ENCODE measurements around the gene PARD3. TPM values are rescaled to one million over a fixed set of nuclear protein-coding genes. Genes with fewer than 3 reads are reported as not detected.
"Not testable (repeated sequence)": the region's sequence is repeated elsewhere in the genome, so short reads cannot be mapped to it uniquely, and the experiment has no call there.

Gene PARD3
- polyA plus RNA-seq, 1 donor from 2014 or later, result 12.4 TPM

GRCh38 chr10:34352599-34353204 lies 462.4 kb downstream of the PARD3 start:
- H3K27ac ChIP-seq (ENCODE audit: low read length); H3K9me2 ChIP-seq (ENCODE audit: insufficient read depth, low read length); H3F3A ChIP-seq (ENCODE audit: insufficient read depth, low read length, poor library complexity, severe bottlenecking); H3K36me3 ChIP-seq (ENCODE audit: insufficient read depth, low read length); H3K4me3 ChIP-seq (ENCODE audit: low read length); H3K27me3 ChIP-seq (ENCODE audit: insufficient read depth, low read depth, low read length); H3K79me2 ChIP-seq (replicated peaks; ENCODE audit: insufficient read depth, low read length); H4K20me1 ChIP-seq (ENCODE audit: insufficient read depth); H3K4me2 ChIP-seq (ENCODE audit: low read length); H2AFZ ChIP-seq (ENCODE audit: low read depth, low read length); H3K9me3 ChIP-seq (ENCODE audit: low read length); H3K9ac ChIP-seq (ENCODE audit: low read length): not testable (repeated sequence)

DNA sequence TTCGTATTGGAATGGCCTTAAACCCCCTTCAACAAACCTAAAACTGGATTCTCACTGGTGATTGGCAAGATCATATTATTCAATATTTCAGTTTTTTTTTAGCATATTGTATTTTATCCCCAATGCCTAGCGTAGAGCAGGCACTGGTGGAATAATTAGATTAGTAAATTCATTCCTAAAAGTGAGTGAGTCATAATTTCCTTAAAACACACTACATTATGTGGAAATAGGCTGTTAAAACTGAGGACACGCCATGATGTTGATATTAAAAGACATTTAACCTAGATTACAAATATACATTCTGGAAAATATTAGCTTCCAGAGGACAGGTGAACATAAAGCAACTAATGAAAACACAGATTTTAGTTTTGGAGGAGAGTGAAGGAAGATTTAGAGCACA lies 463.9 kb downstream of the PARD3 start:
- H3K27me3 ChIP-seq (ENCODE audit: insufficient read depth, low read depth, low read length), result no peaks in the 10 kb centered on the region
- H3K4me3 ChIP-seq (ENCODE audit: low read length), result no peak overlapping the region
- TF ChIP-seq EP300 (conservative IDR thresholded peaks at IDR 0.05; ENCODE audit: poor library complexity, severe bottlenecking), result no peak
- TF ChIP-seq, protein P1, sequence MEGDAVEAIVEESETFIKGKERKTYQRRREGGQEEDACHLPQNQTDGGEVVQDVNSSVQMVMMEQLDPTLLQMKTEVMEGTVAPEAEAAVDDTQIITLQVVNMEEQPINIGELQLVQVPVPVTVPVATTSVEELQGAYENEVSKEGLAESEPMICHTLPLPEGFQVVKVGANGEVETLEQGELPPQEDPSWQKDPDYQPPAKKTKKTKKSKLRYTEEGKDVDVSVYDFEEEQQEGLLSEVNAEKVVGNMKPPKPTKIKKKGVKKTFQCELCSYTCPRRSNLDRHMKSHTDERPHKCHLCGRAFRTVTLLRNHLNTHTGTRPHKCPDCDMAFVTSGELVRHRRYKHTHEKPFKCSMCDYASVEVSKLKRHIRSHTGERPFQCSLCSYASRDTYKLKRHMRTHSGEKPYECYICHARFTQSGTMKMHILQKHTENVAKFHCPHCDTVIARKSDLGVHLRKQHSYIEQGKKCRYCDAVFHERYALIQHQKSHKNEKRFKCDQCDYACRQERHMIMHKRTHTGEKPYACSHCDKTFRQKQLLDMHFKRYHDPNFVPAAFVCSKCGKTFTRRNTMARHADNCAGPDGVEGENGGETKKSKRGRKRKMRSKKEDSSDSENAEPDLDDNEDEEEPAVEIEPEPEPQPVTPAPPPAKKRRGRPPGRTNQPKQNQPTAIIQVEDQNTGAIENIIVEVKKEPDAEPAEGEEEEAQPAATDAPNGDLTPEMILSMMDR (IDR thresholded peaks at IDR 0.05; ENCODE audit: poor library complexity, severe bottlenecking), result no peak
- no peak for TF ChIP-seq MXI1 (conservative IDR thresholded peaks at IDR 0.05; ENCODE audit: poor library complexity, severe bottlenecking)
- no peak for TF ChIP-seq EZH2 (IDR thresholded peaks at IDR 0.05; ENCODE audit: borderline replicate concordance, insufficient read depth, low read length, poor library complexity, severe bottlenecking)
- TF ChIP-seq RAD21 (conservative IDR thresholded peaks at IDR 0.05), result no peak
- no peak for TF ChIP-seq POLR2AphosphoS5 (IDR thresholded peaks at IDR 0.05)
- no peaks in the 10 kb centered on the region for H3K9me3 ChIP-seq (ENCODE audit: low read length)
- H3K4me2 ChIP-seq (ENCODE audit: low read length), result no peak overlapping the region
- no peaks in the 10 kb centered on the region for H3K9me2 ChIP-seq (ENCODE audit: insufficient read depth, low read length)
- no peaks in the 10 kb centered on the region for H3F3A ChIP-seq (ENCODE audit: insufficient read depth, low read length, poor library complexity, severe bottlenecking)
- H3K9ac ChIP-seq (ENCODE audit: low read length), result no peak overlapping the region
- H3K36me3 ChIP-seq (ENCODE audit: insufficient read depth, low read length), result no peaks in the 10 kb centered on the region
- H3K79me2 ChIP-seq (replicated peaks; ENCODE audit: insufficient read depth, low read length), result no peaks in the 10 kb centered on the region
- H2AFZ ChIP-seq (ENCODE audit: low read depth, low read length), result no peak overlapping the region
- H4K20me1 ChIP-seq (ENCODE audit: insufficient read depth), result no peaks in the 10 kb centered on the region
- H3K27ac ChIP-seq (ENCODE audit: low read length), result no peak overlapping the region

- Histone ChIP-seq H3K9ac (ENCODE audit: low read length) (no peak overlapping the region), H3K9me3 (ENCODE audit: low read length) (no peaks in the 10 kb centered on the region), H3K36me3 (ENCODE audit: insufficient read depth, low read length) (no peaks in the 10 kb centered on the region), H3K4me2 (ENCODE audit: low read length) (no peak overlapping the region), H3K27ac (ENCODE audit: low read length) (no peak overlapping the region), H2AFZ (ENCODE audit: low read depth, low read length) (no peak overlapping the region), H3K4me3 (ENCODE audit: low read length) (no peak overlapping the region), H3K9me2 (ENCODE audit: insufficient read depth, low read length) (no peaks in the 10 kb centered on the region), H3K27me3 (ENCODE audit: insufficient read depth, low read depth, low read length) (no peaks in the 10 kb centered on the region), H3K79me2 (replicated peaks; ENCODE audit: insufficient read depth, low read length) (no peaks in the 10 kb centered on the region), H4K20me1 (ENCODE audit: insufficient read depth) (no peaks in the 10 kb centered on the region), H3F3A (ENCODE audit: insufficient read depth, low read length, poor library complexity, severe bottlenecking) (no peaks in the 10 kb centered on the region)
- TF ChIP-seq POLR2AphosphoS5 (IDR thresholded peaks at IDR 0.05) (no peak), EZH2 (IDR thresholded peaks at IDR 0.05; ENCODE audit: borderline replicate concordance, insufficient read depth, low read length, poor library complexity, severe bottlenecking) (no peak), MXI1 (conservative IDR thresholded peaks at IDR 0.05; ENCODE audit: poor library complexity, severe bottlenecking) (no peak), SMC3 (conservative IDR thresholded peaks at IDR 0.05; ENCODE audit: poor library complexity) (no peak), REST (IDR thresholded peaks at IDR 0.05; ENCODE audit: borderline replicate concordance) (no peak), RAD21 (conservative IDR thresholded peaks at IDR 0.05) (no peak), TAF1 (IDR thresholded peaks at IDR 0.05; ENCODE audit: low read depth) (no peak), EP300 (conservative IDR thresholded peaks at IDR 0.05; ENCODE audit: poor library complexity, severe bottlenecking) (no peak)
- TF ChIP-seq, protein P1 (IDR thresholded peaks at IDR 0.05; ENCODE audit: poor library complexity, severe bottlenecking), result no peak
These were observed 466.1 kb downstream of the PARD3 start for GRCh38 chr10:34348917-34349485.
